ENCODE data around the gene KRTAP10-8.
"Not testable (repeated sequence)": the region's sequence is repeated elsewhere in the genome, so short reads cannot be mapped to it uniquely, and the experiment has no call there.

The KRTAP10-8 gene

GRCh38 chr21:44612029-44612486, at the start of gene KRTAP10-8:
KRTAP10-8 (plus strand) TSS chr21:44612079; CDS start chr21:44612101, 22 bp downstream.
- no peak for DNase-seq (ENCODE audit: low read depth, low spot score)

DNA sequence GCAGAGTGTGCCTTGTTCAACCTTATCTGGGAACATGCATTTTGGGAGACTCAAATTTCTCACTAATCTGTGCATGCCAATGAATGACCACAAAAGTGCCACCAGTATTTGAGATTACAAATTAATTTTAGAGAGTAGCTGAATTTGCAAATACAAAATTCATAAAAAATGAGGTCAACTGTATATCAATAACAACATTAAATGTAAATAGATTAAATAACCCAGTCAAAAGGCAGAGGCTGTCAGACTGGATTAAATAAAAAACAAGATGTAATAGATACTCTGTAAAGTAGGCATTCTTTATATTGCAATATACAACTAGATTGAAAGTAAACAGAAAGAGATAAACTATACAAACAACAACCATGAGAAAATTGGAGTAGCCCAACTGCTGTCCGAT, 47.8 kb upstream of the KRTAP10-8 start:
- DNase-seq (ENCODE audit: low read depth, low spot score) = no peak

DNA sequence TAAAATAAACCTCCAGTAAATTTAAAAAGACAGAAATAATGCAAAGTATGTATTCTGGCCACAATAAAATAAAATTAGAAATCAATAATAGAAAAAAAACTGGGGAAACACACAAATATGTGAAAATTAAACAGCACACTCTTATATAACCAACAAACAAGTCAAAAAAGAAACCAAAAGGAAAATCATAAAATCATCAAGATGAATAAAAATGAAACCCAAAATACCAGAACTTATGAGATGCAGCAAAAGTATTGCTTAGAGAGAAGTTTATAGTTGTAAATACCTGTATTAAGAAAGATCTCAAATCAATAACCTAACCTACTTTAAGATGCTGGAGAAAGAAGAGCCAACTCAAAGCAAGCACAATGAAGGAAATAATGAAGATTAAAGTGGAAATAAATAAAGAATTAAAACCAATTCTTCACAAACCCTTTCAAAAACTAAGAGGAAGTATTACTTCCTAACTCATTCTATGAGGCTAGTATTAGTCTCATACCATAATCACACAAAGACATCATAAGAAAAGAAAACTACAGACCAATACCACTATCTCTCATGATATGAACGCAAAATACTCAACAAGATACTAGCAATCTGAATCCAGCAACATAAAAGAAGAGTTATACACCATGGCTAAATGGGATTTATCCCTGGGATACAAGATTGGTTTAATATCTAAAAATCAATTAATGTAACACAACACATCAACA, 46.8 kb upstream of the KRTAP10-8 start:
- DNase-seq (ENCODE audit: low read depth, low spot score) = no peak

GRCh38 chr21:44566403-44566802, 45.5 kb upstream of the KRTAP10-8 start:
- no peak for DNase-seq (ENCODE audit: low read depth, low spot score)

- DNase-seq (ENCODE audit: low read depth, low spot score) = no peak
Measured at GRCh38 chr21:44567481-44568171, 44.3 kb upstream of the KRTAP10-8 start.

- DNase-seq (ENCODE audit: low read depth, low spot score) = no peak
Measured at GRCh38 chr21:44568261-44568660, 43.6 kb upstream of the KRTAP10-8 start.

DNA sequence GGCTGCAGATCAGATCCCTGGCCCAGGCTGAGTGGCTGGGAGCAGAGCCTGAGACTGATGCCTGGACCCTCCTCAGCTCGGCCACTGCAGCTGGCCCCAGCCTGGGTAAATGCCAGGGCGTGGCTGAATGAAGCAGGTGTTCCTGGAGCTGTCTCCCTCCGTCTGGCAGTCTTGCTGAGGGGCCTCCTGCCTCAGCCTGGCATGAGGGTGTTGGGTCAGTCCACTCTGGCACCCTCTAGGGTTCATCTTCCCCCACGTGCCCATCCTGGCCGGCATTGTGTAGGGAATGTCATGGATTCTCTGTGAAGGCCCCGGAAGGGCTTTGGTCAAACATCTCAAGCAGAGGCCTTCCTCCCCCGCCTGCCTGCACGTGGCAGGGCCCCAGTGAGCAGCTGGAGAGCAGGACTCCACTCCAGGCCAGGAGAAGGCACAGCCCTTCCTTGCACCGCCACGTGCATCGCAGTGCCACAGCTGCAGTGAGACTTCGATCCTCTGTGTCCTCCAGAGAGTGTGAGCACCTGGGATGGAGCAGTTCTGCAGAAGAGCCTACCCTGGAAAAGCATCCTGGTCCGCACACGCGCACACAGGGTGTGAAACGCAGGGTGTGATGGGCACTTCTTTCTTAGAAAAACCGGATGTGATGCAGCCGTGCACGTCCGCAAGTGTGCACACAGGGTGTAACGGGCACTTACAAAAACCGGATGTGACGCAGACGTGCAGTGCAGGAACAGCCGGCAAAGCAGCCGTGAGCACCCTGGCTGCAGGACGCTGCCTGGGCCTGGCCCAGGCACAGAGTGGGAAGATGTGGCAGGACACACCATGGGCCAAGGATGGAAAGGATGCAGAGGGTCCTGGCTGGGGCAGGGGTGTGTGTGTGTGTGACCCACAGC, 43.0 kb upstream of the KRTAP10-8 start:
- no peak for DNase-seq (ENCODE audit: low read depth, low spot score)

DNA sequence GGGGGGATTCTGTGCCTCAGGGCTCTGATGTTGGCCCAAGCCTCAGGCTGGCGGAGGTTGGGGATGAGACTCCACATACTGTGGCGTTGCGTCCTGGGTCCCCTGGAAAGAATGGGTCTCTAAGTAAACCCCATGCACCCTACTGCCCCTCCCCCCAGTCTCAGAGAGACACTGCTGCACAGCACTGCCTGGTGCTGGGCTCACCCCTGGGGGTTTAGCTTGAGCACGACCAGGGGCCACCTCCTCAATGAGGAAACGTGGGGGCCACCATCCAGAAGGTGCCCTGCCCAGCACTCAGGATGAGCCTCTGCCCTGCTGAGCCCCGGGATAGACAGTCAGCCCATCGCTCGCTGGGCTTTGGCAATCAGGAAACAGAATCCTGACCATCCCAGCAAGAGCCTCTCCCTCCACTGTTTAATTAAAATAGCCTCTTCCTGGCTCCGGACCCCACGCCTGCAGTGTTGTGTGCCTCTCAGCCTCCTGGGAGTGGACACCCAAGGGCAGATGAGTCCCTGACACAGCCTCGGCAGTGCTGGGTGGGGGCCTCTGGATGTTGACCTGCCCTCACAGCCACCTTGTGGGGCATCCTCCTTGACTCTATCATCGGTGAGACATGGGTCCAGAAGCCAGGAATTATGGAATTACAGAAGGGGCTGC, 41.9 kb upstream of the KRTAP10-8 start:
- no peak for DNase-seq (ENCODE audit: low read depth, low spot score)

GRCh38 chr21:44571296-44571695, 40.6 kb upstream of the KRTAP10-8 start:
- DNase-seq (ENCODE audit: low read depth, low spot score) = no peak

GRCh38 chr21:44571844-44572782, 39.8 kb upstream of the KRTAP10-8 start:
- no peak for DNase-seq (ENCODE audit: low read depth, low spot score)

DNA sequence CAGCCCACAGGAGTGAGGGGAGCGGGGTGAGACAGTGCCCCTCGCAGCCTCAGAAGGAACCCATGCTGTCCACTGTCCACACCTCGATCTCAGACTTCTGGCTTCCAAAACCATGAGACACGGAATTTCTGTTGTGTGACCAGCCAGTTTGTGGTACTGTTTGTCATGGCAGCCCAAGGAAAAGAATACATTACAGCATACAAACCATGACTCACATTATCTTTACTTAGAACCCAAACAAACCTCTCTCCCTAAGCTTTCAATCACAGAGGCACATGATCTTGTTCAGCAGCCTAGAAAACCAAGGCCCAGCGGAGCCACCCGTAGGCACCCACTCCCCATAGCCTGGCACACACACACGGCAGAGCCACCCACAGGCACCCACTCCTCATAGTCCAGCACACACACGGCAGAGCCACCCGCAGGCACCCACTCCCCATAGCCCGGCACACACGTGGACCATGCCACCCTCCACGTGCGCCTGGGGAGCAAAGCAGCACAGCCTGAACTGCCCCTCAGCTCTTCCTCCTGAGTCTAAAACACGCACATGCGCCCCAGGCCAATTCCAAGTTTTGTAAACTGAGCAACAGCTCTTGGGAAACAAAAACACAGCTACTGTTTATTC, 38.8 kb upstream of the KRTAP10-8 start:
- DNase-seq (ENCODE audit: low read depth, low spot score) = no peak

DNA sequence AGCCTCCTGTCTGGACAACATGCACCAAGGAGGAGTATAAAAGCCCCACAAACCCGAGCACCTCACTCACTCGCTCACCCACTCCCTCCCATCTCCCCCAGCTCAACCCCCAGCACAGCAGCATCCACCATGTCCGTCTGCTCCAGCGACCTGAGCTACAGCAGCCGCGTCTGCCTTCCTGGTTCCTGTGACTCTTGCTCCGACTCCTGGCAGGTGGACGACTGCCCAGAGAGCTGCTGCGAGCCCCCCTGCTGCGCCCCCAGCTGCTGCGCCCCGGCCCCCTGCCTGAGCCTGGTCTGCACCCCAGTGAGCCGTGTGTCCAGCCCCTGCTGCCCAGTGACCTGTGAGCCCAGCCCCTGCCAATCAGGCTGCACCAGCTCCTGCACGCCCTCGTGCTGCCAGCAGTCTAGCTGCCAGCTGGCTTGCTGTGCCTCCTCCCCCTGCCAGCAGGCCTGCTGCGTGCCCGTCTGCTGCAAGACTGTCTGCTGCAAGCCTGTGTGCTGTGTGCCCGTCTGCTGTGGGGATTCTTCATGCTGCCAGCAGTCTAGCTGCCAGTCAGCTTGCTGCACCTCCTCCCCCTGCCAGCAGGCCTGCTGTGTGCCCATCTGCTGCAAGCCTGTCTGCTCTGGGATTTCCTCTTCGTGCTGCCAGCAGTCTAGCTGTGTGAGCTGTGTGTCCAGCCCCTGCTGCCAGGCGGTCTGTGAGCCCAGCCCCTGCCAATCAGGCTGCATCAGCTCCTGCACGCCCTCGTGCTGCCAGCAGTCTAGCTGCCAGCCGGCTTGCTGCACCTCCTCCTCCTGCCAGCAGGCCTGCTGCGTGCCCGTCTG, 38.0 kb upstream of the KRTAP10-8 start, which contains the start of gene KRTAP10-4:
Gene KRTAP10-4 (plus strand): TSS at position 100 of the 827 bp plus-strand sequence. CDS start 30 bp downstream, at position 130.
- DNase-seq (ENCODE audit: low read depth, low spot score) = not testable (repeated sequence)

GRCh38 chr21:44574457-44575306, 37.2 kb upstream of the KRTAP10-8 start:
- DNase-seq (ENCODE audit: low read depth, low spot score) = no peak

DNA sequence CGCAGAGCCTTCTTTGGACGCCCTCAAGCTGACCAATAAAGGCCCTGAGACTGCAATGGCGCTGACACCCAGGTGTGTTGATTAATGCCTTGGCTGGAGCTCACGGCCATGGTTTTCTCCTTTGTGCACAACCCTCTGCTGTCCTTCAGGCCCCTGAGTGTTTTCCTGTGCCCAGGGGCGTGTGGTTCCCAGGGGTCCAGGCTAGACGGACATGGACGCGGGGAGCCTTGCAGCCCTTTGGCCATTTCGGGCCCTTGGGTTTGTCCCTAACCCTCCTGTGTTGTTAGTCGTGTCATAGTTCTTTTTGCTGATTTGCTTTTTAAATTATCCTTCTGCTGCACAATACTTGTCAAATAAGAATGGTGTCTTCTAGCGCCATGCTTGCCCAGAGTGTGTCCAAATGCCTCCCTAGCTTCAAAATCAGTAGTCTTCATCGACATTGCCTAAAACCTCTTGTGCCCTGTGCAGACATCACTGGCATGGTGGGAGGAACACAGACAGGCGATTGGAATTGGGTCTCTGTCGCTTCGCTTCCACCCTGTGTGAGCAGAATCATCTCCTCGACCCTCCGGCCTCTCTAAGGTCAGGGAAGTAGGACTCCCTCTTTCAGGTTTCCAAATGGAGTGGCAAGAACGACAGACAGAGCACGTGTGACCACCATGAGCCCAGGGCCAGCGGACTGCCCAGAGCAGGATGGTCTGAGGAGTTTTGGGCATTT, 36.4 kb upstream of the KRTAP10-8 start:
- no peak for DNase-seq (ENCODE audit: low read depth, low spot score)

DNA sequence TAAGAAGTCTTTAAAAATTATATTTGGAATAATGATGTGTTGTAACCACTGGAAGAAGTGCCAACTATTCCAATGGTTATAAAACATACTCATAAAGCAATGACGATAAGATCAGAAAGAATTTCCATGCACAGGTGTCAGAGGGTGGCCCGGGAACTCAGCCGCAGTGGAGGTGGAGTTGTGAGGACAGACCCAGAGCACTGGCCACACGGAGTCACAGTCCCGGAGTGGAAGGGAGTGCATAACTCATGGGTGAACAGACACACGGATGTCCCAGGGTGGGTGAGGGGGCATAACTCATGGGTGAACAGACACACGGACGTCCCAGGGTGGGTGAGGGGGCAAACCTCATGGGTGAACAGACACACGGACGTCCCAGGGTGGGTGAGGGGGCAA, 35.9 kb upstream of the KRTAP10-8 start:
- no peak for DNase-seq (ENCODE audit: low read depth, low spot score)

GRCh38 chr21:44578371-44579055, 33.4 kb upstream of the KRTAP10-8 start:
- DNase-seq (ENCODE audit: low read depth, low spot score) = no peak
